Stimulated activated CD4-positive, alpha-beta T cell treated with anti-CD3 and anti-CD28 coated beads, TNF-alpha, amount 100 ng/mL, for 1 hour (primary cell): ENCODE results near the gene IQSEC2.

Experiments
- DNase-seq, 3 donors: peaks; one replicate each; pipeline ENCODE4 v3.0.0-alpha.2; 2020; ENCODE audit warnings: low read depth in 3 of 3, low spot score in 1 of 3

IQSEC2 gene

DNA sequence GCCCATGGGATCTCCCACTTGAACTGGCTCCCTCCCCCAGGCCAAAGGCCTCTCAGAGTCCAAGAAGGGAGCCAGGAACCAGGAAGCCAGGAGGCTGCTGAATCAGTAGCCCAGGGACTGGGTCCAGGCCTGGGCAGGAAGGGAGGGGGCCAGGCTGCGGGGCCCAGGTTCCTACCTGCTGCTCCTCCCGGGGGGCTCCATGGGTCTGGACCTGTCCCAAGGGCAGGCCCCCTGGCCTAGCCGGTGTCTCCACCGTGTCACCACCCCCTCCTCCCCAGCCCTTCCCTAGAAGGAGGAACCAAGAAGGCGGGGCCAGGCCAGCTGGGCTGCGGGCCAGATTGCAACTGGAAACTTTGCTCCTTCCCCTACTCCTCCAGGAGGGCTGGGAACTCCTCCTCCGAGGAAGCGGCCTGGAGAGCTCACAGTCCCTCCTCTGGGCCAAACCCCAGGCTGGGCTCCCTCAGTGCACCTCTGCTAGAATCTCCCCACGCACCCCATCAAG is at the start of gene IQSEC2:
TSS of gene IQSEC2 (minus strand) at position 264 of the 502 bp plus-strand sequence.
- no peak for DNase-seq

DNA sequence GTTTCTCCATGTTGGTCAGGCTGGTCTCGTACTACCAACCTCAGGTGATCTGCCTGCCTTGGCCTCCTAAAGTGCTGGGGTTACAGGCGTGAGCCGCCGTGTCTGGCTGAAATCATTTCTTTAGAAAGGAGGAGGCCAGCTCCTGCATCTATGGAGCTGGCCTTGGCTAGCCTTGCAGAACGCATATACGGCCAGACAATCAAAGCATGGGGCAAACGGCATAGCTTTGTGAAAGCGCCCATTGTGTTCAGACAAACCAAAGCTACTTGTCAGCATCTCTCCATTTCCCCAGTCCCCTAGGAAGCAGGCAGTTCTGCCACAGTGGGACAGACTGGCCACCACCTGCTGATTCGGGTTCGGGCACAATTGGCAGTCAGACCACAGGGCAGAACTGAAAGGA is 48.9 kb upstream of the IQSEC2 start:
- no peak for DNase-seq

- DNase-seq, result no peak
These were observed 43.4 kb upstream of the IQSEC2 start for GRCh38 chrX:53324803-53325202.

DNA sequence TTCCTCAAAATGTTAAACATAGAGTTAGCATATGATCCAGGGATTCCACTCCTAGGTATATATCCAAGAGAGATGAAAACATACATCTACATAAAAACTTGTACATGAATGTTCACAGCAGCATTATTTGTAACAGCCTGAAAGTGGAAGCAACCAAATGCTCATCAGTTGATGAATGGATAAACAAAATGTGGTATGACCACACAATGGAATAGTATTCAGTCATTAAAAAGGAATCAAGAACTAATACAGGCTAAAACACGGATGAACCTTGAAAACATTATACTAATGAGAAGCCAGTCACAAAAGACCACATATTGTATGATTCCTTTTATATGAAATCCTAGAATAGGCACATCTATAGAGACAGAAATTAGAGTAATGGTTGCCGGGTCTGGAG is 42.7 kb upstream of the IQSEC2 start:
- DNase-seq, result no peak

DNA sequence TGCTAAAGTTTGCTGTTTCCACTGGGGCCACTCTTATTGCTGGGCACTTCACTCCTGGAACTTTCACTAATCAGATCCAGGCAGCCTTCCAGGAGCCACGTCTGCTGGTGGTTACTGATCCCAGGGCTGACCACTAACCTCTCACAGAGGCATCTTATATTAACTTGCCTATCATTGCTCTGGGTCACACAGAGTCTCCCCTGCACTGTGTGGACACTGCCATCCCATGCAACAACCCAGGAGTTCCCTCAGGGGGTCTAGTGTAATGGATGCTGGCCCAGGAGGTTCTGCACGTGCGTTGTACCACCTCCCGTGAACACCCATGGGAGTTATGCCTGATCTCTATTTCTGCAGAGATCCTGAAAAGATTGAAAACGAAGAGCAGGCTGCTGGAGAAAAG is 41.8 kb upstream of the IQSEC2 start:
- no peak for DNase-seq

DNA sequence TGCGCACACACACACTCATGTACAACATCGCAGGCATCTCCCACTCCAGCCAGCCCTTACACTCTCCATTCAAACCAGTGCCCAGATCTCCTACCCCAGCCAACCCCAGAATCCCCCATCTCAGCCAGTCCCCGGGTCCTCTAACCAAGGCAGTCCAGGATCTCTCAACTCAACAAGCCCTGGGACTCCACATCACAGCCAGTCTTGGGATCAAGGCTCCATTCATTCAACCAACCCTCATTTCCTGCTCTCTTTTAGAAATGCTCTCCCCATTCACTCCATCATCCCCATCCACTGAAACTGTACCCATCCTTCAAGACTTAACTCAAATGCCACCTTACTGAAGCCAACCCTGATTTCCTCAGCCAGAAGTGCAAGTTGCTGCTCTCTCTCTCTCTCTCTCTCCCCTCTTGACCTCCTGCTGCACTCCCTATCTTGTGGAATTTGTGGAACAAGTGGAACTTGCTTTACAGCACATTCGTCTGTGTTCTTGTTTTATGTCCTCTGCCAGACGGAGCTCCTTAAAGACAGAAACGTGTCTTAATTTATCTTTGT is 40.6 kb upstream of the IQSEC2 start:
- DNase-seq, result no peak

GRCh38 chrX:53321230-53321942 is 40.0 kb upstream of the IQSEC2 start:
- no peak for DNase-seq

GRCh38 chrX:53320543-53321229 is 39.3 kb upstream of the IQSEC2 start:
- DNase-seq, result no peak

- no peak for DNase-seq
These were observed 38.5 kb upstream of the IQSEC2 start for GRCh38 chrX:53319614-53320542.

DNA sequence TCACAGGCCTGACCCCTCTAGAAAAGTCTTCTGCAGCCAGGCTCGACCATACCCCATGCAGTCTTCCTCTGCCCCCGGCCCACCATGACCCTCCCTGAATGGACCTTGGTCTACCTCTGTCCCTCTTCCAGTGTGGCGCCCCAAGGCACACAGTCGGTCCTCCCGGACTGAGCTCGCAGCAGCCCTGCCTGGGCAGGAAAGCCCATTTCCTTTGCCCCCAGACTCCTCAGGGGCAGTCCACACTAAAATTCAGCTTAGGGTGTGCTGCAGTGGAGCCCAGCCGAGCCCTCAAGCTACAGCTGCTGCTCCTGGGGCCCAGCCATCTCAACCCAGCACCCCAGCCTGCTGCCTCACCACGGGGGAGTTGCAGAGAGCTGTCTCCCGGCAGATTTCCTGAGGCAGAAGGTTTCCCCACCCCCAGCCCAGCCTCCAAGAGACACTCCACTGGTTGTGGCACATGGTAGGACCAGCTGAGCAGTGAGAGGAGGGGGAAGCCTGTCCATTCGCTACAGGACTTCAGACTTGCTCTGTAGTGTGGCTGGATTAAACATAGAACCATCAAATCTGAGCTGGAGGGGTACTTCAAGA is 37.5 kb upstream of the IQSEC2 start:
- DNase-seq, result no peak

GRCh38 chrX:53317365-53318069 is 36.1 kb upstream of the IQSEC2 start:
- DNase-seq, result peak; percentile 10 to 53 (median 49)

DNA sequence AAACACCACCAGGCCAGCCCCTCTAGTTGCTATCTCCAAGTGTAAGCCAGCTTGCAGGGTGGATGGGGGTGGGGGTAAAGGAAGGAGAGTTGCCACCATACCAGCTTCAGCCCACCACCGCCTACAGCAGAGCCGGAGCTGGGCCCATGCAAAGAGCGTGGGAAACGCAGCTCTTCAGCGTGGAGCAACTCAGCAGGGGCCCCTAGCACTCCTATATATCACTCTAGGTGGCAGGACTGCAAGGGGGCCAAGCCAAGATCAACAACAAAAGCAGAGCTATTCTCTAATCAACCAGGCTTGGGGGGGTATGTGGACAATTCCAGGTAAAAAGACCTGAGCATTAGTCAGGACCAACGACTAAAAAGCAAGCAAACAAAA is 35.5 kb upstream of the IQSEC2 start:
- no peak for DNase-seq

DNA sequence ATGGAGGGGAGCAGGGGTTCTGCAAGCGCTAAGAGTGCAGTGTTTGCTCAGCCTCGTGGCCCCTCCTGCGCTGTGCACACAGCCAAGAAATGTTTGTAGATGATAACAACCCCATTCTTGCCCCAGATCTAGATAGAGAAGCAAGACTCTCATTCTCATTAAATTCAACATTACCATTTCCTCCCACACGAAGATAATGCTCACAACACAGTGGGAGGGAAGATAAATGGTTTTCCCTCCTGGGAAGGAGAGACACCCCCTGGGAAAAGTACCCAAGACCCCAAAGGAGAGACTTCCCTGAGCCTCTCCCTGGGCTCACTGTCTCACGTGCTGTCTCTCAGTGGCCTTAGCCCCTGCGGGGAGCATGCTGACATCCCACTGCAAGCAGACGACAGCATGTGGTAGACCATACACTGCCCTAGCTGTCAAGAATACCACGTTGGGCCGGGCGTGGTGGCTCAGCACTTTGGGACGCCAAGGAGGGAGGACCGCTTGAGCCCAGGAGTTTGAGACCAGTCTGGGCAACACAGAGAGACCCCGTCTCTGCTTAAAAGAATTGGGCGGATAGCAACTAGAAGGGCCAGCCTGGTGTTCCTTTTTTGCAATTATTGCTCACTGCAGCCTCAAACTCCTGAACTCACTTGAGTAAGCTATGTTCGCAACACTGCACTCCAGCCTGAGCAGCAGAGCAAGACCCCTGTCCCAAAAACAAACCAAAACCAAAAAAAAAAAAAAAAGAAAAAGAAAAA is 34.9 kb upstream of the IQSEC2 start:
- no peak for DNase-seq

DNA sequence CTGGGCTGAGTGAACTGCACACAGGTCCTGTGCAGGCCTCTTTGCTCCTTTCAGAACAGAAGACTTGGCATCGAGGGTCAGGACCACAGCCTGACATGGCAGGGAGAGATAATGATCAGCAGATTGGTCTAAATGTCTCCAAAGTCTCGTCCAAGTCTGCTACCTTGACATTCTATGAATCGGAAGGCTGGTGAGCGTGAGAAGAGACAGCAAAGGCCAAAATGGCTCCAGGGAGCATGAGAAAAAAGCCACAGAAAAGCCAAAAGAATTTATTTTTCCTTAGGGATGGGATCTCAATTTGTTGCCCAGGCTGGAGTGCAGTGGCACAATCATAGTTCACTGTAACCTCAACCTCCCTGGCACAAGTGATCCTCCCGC is 32.3 kb upstream of the IQSEC2 start:
- DNase-seq, result no peak

DNA sequence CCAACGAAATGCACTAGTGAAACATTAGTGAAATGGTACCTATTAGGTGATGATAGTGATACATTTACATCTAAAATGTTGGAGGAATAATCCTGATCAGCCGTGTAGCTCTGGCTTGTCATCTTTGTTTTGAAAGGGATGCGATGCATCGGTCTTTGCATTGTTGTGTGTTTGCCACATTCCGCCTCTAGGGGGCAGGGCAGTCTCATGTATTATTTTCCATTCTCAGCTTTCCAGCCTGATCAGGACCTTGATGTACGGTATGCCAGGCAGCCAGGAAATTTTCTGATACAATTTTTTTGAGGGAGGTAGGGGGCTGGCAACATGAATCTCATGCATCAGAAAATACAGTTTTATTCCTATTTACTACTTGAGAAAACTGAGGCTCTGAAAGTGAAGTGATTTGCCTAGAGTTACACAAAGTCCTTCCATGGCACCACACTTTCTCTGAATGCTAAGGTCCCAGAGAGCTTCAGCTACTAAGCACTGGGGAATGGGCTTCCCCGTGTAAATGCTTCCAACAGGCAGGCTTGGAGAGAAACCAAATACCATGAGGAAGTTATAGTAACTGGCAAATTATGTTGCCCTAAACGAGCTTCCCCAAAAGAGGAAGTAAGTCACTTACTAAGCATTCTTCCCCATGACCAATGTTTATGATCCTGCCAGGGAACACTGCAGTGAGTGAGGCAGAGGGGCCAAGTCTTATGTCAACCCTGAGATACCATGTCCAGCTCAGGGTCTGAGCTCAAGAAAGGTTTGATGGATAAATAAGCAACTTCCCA is 31.8 kb upstream of the IQSEC2 start:
- DNase-seq, result peak; percentile 28 to 40 (median 33)

- DNase-seq, result no peak
These were observed 28.5 kb upstream of the IQSEC2 start for GRCh38 chrX:53309837-53310236.

DNA sequence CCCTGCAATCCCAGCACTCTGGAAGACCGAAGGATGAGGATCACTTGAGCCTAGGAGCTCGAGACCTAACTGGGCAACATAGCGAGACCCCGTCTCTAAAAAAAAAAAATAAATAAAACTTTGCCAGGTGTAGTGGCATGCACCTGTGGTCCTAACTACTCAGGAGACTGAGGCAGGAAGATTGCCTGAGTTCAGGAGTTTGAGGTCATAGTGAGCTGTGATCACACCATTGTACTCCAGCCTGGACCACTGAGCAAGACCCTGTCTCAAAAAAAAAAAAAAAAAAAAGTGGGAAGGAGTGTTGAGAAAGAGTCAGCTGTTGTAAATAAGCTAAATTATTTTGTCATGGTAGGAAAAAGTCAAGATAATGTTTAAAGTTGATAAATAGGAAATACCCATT is 27.5 kb upstream of the IQSEC2 start:
- no peak for DNase-seq

- DNase-seq, result no peak
These were observed 24.9 kb upstream of the IQSEC2 start for GRCh38 chrX:53305996-53306937.
